ENCODE measurements around the gene TMEM117.

DNA sequence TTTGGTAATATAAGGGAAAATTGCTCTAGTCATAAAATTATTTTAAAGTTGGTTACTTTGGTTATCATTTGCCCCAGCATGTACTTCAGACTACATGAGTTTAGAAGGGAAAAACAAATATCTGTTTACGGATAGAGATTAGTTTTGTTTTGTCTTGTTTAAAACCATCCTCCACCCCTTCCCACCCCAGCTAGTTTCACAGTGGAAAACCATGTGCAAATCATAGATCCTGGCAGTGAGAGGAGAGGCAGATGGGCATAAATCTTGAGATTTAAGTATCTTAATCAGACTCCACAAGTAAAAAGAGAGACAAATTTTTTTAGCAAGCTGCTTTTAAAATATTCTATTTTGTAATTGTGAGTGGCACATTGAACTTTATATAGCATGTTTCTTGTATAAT, 424.7 kb downstream of the TMEM117 start:
- TF ChIP-seq CTCF (optimal IDR thresholded peaks at IDR 0.05 in 1 of 3, IDR thresholded peaks at IDR 0.05 in 1 of 3, conservative IDR thresholded peaks at IDR 0.05 in 1 of 3; ENCODE audit: extremely low read depth in 1 of 3, insufficient read depth in 2 of 3, low read length in 3 of 3) (no peak), EZH2 (IDR thresholded peaks at IDR 0.05; ENCODE audit: low read length) (no peak)

All from keratinocyte (primary cell).